ENCODE data around the gene IQGAP1.

IQGAP1 gene

GRCh38 chr15:90435652-90436337 lies 47.8 kb downstream of the IQGAP1 start:
- no peak for TF ChIP-seq CTCF (IDR thresholded peaks at IDR 0.05; ENCODE audit: insufficient read depth, low read depth, low read length, missing control alignments)
- no peak for DNase-seq (ENCODE audit: low read depth)
- no peak overlapping the region for H3K4me3 ChIP-seq (ENCODE audit: low read depth, low read length)

- DNase-seq (ENCODE audit: low read depth): no peak
- TF ChIP-seq CTCF (IDR thresholded peaks at IDR 0.05; ENCODE audit: insufficient read depth, low read depth, low read length, missing control alignments): no peak
- H3K4me3 ChIP-seq (ENCODE audit: low read depth, low read length): no peak overlapping the region
Measured at GRCh38 chr15:90436952-90437351, 48.9 kb downstream of the IQGAP1 start.

- H3K4me3 ChIP-seq (ENCODE audit: low read depth, low read length): no peak overlapping the region
- TF ChIP-seq CTCF (IDR thresholded peaks at IDR 0.05; ENCODE audit: insufficient read depth, low read depth, low read length, missing control alignments): no peak
- no peak for DNase-seq (ENCODE audit: low read depth)
Measured at GRCh38 chr15:90437516-90437915, 49.5 kb downstream of the IQGAP1 start.

- no peak overlapping the region for H3K4me3 ChIP-seq (ENCODE audit: low read depth, low read length)
- no peak for DNase-seq (ENCODE audit: low read depth)
- no peak for TF ChIP-seq CTCF (IDR thresholded peaks at IDR 0.05; ENCODE audit: insufficient read depth, low read depth, low read length, missing control alignments)
Measured at GRCh38 chr15:90439946-90440345, 51.9 kb downstream of the IQGAP1 start.

- TF ChIP-seq CTCF (IDR thresholded peaks at IDR 0.05; ENCODE audit: insufficient read depth, low read depth, low read length, missing control alignments): no peak
- DNase-seq (ENCODE audit: low read depth): no peak
- H3K4me3 ChIP-seq (ENCODE audit: low read depth, low read length): no peak overlapping the region
Measured at GRCh38 chr15:90441027-90441426, 53.0 kb downstream of the IQGAP1 start.

- no peak for TF ChIP-seq CTCF (IDR thresholded peaks at IDR 0.05; ENCODE audit: insufficient read depth, low read depth, low read length, missing control alignments)
- no peak overlapping the region for H3K4me3 ChIP-seq (ENCODE audit: low read depth, low read length)
- no peak for DNase-seq (ENCODE audit: low read depth)
Measured at GRCh38 chr15:90442423-90442822, 54.4 kb downstream of the IQGAP1 start.

- no peak for TF ChIP-seq CTCF (IDR thresholded peaks at IDR 0.05; ENCODE audit: insufficient read depth, low read depth, low read length, missing control alignments)
- H3K4me3 ChIP-seq (ENCODE audit: low read depth, low read length): no peak overlapping the region
- DNase-seq (ENCODE audit: low read depth): no peak
Measured at GRCh38 chr15:90449206-90449735, 61.2 kb downstream of the IQGAP1 start.

Data from GM12865 (cell line).